ENCODE data around the gene NPLOC4. TPM values are rescaled to one million over a fixed set of nuclear protein-coding genes. Genes with fewer than 3 reads are reported as not detected.

Gene NPLOC4
- polyA plus RNA-seq, 1 experiment = 108 TPM

DNA sequence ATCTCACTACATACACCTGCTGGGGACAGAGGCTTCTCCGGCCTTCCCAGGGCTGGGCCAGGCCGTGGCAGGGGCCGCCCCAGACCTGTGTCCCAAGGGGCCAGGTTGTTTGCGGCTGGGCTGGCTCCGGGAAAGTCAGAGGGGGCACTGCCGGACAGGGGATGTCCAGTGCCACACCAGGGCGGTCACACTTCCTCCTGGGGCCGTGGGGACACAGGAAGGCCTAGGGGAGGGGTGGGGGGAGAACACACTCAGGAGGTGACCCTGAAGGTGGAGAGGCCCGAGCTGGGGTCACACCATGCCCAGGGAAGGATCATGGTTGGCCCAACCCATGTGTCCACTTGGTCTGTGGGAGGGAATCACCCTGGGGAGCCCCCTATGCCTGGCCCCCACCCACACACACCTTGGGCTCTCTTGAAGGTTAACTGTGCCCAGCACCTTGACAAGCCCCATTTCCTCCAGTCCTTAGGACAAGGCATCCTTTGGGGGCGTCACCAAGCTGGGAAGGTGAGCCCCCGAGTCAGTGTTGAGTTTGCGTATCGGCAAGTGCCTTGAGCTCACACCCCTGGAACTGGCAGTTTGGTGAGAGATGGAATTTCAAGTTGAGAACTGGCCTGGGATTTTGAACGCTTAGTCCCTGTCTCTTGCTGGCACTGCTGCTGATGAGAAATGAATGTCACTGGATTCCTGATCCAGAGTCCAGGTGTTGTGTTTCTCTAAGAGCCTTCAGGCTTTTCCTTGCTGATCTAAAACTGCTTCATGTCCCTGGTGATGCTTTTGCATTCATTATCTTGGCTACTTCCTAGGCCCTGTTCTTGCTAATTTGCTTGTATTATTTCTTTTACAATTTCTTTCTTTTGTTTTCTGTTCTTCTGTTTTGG is 116.7 kb downstream of the NPLOC4 start:
- CTCF ChIA-PET = interaction anchor here (3.0 kb wide), 1 partner anchor 81 kb away, joined by 30 read pairs; no protein-coding TSS in a partner anchor

DNA sequence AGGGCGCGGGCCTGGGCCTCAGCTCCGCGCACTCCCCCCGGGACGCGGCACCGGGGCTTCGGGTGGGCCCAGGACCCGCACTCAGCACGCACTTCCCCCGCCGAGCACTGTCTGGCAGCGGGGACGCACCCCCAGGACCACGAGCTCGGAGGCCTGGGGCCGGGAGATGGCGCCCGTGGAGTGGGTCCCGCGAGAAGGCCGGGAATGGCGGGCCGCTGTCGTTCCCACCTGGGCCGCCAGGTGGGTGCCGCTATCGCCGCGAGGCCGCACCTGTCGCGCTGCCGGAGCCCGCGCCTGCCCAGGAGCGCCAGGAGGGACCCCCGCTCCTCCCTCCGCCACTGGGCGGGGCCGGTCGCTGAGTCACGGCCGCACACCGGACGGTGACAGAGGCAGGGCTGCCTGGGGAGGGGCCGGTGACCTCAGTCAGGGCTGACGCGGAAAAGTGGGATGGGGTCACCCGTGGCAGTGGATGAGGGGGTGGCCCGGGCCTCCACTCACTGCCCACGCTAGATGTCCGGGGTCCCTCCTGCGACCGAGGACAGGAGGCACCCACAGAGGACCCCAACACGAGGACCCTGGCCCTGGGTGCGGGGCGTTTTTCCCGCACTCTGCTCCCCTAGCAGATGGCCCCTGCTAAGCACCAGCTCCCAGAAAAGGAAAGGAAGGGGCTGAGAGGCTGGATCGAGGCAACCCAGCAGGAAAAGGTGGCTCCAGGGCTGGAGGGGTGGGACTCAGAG is 117.5 kb downstream of the NPLOC4 start:
- ChIA-PET POLR2A (interaction anchor here (0.6 kb wide), 1 partner anchor 14 kb away, joined by 21 read pairs; no protein-coding TSS in a partner anchor), CTCF (interaction anchor here (0.6 to 3.0 kb wide), 8 partner anchors 8 to 272 kb away, joined by 3 to 30 read pairs (median 3); no protein-coding TSS in a partner anchor)
- Histone ChIP-seq H3K27me3 (ENCODE audit: control insufficient read depth, insufficient read depth, low read length) (no peaks in the 10 kb centered on the region), H3K36me3 (ENCODE audit: control insufficient read depth, insufficient read depth, low read length) (peaks cover 3% of the 10 kb centered on the region), H3K4me3 (ENCODE audit: low read depth, low read length) (peak overlapping the region; percentile 42)
- no peak for DNase-seq (ENCODE audit: low read depth)
- TF ChIP-seq, protein P1, sequence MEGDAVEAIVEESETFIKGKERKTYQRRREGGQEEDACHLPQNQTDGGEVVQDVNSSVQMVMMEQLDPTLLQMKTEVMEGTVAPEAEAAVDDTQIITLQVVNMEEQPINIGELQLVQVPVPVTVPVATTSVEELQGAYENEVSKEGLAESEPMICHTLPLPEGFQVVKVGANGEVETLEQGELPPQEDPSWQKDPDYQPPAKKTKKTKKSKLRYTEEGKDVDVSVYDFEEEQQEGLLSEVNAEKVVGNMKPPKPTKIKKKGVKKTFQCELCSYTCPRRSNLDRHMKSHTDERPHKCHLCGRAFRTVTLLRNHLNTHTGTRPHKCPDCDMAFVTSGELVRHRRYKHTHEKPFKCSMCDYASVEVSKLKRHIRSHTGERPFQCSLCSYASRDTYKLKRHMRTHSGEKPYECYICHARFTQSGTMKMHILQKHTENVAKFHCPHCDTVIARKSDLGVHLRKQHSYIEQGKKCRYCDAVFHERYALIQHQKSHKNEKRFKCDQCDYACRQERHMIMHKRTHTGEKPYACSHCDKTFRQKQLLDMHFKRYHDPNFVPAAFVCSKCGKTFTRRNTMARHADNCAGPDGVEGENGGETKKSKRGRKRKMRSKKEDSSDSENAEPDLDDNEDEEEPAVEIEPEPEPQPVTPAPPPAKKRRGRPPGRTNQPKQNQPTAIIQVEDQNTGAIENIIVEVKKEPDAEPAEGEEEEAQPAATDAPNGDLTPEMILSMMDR (IDR thresholded peaks at IDR 0.05; ENCODE audit: insufficient read depth, low read depth, low read length) = peak; percentile 30; the same call in 1 of the 2 replicates

More for the DNA sequence above, 116.7 kb downstream of the NPLOC4 start:
- H3K27me3 ChIP-seq (ENCODE audit: control insufficient read depth, insufficient read depth, low read length) = no peaks in the 10 kb centered on the region
- no peak for DNase-seq (ENCODE audit: low read depth)
- TF ChIP-seq, protein P1 (IDR thresholded peaks at IDR 0.05; ENCODE audit: insufficient read depth, low read depth, low read length) = no peak
- H3K36me3 ChIP-seq (ENCODE audit: control insufficient read depth, insufficient read depth, low read length) = peaks cover 3% of the 10 kb centered on the region
- POLR2A ChIA-PET = no interaction called here
- H3K4me3 ChIP-seq (ENCODE audit: low read depth, low read length) = no peak overlapping the region

DNA sequence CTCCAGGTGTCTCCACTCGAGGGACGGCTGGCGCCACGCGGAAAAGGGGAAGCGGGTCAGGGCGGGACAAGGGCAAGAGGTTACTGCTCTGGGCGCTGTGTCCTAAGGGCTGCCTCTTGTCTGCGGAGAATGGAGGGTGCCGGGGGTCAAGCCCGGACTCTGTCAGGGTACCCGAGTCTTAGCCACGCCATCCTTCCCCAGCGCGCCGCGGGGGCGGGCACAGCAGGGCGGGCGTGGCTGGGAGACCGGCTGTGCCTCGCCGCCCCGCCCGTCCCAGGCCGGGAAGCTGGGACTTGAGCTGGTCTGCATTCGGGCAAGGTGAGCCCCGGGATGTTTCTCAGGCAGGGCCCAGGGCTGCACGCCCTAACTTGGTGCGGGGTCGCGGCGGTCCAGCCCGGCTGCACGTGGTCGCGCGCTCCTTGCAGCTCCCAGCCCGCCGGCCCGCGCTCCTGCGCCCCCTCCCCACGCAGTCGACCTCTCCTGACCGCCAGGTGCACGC is 118.1 kb downstream of the NPLOC4 start:
- H3K4me3 ChIP-seq (ENCODE audit: low read depth, low read length) = peak overlapping the region; percentile 42
- no peak for DNase-seq (ENCODE audit: low read depth)
- POLR2A ChIA-PET = interaction anchor here (0.6 kb wide), 2 partner anchors 9 to 13 kb away, joined by 5 to 21 read pairs; no protein-coding TSS in a partner anchor
- CTCF ChIA-PET = interaction anchor here (0.6 to 3.0 kb wide), 9 partner anchors 8 to 274 kb away, joined by 3 to 30 read pairs (median 3); no protein-coding TSS in a partner anchor
- H3K27me3 ChIP-seq (ENCODE audit: control insufficient read depth, insufficient read depth, low read length) = no peaks in the 10 kb centered on the region
- H3K36me3 ChIP-seq (ENCODE audit: control insufficient read depth, insufficient read depth, low read length) = peaks cover 3% of the 10 kb centered on the region
- TF ChIP-seq, protein P1 (IDR thresholded peaks at IDR 0.05; ENCODE audit: insufficient read depth, low read depth, low read length) = no peak

DNA sequence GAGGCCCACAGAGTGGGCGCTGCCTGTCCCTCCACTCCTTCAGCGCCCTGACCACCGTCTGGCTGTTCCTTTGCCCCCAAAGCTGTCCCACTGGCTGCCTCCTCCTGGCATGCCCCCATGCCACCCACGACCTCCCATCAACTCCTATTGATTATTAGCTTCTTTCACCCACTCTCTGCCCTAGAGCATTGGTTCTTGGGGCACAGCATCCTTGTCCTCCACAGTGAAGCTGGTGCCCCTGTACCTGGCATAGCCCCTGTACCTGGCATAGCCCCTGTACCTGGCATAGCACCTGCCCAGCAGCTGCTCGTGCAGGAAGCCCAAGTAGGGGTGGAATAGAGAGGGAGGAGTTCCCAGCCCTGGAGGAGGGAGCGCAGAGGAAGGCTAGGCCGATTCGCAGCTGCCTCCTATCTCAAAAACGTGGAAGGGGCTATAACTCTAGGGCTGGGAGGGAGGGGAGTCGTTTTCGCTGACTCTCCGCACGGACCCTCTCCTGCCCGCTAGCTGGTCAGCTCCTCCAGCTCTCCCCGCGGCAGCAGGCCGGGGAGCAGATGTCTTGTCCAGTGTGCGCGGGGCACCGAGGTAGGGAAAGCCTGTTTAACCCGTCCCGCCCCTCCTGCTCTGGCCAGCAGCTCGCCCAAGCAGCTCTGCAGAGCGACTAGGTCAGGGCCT is 118.7 kb downstream of the NPLOC4 start:
- DNase-seq (ENCODE audit: low read depth) = no peak
- POLR2A ChIA-PET = interaction anchor here (0.5 to 0.6 kb wide), 2 partner anchors 8 to 126 kb away, joined by 4 to 5 read pairs; no protein-coding TSS in a partner anchor

More for the DNA sequence above, 118.7 kb downstream of the NPLOC4 start:
- H3K27me3 ChIP-seq (ENCODE audit: control insufficient read depth, insufficient read depth, low read length) = no peaks in the 10 kb centered on the region
- peak overlapping the region; percentile 42 for H3K4me3 ChIP-seq (ENCODE audit: low read depth, low read length)
- CTCF ChIA-PET = interaction anchor here (0.7 to 3.0 kb wide), 7 partner anchors 9 to 273 kb away, joined by 3 to 30 read pairs (median 3); no protein-coding TSS in a partner anchor
- TF ChIP-seq, protein P1 (IDR thresholded peaks at IDR 0.05; ENCODE audit: insufficient read depth, low read depth, low read length) = no peak
- H3K36me3 ChIP-seq (ENCODE audit: control insufficient read depth, insufficient read depth, low read length) = peaks cover 3% of the 10 kb centered on the region
